Hippocampal formation (tissue), 2 donors: ENCODE measurements around the gene RIN3.

Source experiments
- DNase-seq, 2 donors: peaks; one replicate each; lab custom pipeline; 2025; lab: John Stamatoyannopoulos, UW

The RIN3 gene

DNA sequence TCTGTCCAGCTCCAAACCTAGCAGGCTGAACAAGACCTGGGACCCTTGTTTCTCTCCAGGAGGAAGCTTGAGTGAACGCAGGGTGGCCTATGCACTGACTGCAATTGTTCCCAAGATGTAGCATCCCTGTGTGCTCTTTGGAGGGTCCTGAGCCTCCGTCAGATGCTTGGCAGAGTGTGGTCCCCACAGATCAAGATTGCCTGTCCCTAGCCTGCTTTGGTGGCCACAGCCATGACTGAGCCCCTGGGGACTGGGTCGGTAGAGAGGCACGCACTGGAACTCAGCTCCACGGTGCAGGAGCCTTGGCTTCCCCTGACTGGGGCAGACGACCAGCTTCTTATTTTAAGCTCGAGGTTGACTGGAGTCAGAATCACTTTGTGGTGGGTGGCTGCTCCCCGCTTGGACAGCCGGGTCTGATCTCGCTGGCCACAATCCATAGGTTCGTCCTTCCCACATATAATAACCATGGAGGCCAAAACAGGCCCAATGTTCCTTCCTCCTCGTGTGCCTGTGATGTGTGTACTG lies 137.1 kb downstream of the RIN3 start:
- DNase-seq = no peak

DNA sequence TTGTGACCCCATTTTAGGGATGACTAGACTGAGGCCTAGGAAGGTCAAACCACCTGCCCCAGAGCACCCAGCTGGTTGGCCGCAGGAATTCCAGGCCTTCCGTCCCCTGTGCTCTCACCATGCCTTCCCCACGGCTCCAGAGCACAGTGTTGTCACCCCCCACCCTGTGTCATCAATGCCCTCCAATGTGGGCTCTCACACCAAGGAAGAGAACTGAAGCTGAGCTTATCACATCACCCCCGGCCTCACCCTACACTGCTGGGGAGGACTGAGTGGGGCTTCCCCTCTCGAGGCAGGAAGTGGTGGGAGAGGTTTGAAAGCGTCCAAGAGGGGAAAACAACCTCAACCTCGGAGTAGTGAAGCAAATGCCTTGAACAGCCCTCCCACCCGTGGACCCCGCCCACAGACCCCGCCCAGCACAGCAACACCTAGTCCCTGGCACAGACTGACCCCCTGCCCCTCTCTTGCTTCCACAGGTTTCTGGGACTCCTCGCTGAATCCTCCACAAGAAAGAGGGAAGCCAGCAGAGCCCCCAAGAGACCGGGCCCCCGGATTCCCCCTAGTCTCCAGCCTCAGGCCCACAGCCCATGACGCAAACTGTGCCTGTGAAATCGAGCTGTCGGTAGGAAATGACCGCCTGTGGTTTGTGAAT lies 137.7 kb downstream of the RIN3 start:
- DNase-seq = peak in 1 of 2 donors; percentile 16

DNA sequence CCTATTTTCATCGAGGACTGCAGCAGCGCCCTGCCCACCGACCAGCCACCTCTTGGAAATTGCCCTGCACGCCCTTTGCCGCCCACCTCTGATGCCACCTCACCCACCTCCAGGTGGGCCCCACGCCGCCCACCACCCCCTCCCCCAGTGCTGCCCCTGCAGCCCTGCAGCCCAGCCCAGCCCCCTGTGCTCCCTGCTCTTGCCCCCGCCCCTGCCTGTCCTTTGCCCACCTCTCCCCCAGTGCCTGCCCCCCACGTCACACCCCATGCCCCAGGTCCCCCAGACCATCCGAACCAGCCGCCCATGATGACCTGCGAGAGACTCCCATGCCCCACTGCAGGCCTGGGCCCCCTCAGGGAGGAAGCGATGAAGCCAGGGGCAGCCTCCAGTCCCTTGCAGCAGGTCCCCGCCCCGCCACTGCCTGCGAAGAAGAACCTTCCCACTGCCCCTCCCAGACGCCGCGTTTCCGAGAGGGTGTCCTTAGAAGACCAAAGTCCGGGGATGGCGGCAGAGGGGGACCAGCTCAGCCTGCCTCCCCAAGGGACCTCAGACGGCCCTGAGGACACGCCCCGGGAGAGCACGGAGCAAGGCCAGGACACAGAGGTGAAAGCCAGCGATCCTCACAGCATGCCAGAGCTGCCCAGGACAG lies 138.3 kb downstream of the RIN3 start:
- peak in 1 of 2 donors; percentile 11 for DNase-seq

DNA sequence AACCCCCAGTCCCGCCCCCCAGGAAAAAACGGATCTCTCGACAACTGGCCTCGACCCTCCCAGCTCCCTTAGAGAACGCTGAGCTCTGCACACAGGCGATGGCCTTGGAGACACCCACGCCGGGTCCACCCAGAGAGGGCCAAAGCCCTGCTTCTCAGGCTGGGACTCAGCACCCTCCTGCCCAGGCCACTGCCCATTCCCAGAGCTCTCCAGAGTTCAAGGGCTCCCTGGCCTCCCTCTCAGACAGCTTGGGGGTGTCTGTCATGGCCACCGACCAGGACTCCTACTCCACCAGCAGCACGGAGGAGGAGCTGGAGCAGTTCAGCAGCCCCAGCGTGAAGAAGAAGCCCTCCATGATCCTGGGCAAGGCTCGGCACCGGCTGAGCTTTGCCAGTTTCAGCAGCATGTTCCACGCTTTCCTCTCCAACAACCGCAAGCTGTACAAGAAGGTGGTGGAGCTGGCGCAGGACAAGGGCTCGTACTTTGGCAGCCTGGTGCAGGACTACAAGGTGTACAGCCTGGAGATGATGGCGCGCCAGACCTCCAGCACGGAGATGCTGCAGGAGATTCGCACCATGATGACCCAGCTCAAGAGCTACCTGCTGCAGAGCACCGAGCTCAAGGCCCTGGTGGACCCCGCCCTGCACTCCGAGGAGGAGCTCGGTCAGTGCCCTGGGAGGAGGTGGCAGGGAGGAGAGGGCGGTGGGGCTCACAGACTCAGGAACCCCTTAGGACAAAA lies 139.0 kb downstream of the RIN3 start:
- no peak for DNase-seq

DNA sequence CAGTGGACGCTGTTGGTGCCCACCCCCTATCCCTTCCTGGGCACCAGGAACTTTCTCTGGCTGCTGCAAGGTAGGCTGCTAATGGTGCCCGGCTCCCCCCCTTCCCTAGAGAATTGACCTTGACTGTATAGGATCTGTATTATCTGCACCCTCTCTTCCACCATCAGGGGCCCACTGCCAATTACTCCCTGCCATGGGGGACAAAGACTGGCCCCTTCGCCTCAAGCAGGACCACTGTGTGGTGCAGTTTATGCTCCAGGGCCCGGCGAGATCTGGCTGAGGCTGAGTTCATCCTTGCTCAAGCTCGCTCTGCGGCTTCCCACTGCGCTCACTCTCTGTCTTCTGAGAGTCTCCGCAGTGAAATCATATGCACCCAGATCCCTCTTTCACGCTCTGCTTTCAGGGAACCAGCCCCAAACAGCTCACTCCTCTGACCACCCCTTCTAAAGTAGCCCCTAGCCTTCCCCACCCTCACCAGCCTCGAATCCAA lies 139.6 kb downstream of the RIN3 start:
- no peak for DNase-seq

DNA sequence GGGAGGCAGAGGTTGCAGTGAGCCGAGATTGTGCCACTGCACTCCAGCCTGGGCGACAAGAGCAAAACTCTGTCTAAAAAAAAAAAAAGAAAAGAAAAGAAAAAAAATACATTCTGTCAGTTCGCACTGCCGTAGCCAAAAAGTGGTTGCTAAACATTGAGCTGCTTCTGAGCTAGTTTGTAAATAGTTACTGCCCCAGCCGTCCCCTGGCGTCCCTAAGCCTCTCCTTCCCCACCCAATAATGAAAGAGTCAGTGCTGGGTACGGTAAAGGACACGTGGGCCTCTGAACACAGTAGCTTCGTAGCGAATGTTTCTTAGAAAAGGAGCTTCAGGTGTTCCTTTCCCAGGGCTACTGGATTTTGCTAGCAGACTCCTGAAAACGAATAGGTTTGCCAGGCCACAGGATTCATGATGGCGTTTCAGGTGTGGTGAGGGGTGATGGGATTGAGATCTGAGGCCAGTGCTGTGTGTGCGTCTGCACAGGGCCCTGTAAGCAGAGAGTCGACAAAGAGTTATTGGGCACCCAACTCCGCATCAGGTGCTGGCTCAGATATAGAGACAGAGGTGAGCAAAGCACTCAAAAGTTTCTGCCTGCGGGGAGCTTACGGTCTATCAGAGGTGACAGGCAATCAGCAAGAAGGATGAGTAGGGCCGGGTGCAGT lies 140.8 kb downstream of the RIN3 start:
- DNase-seq = no peak

DNA sequence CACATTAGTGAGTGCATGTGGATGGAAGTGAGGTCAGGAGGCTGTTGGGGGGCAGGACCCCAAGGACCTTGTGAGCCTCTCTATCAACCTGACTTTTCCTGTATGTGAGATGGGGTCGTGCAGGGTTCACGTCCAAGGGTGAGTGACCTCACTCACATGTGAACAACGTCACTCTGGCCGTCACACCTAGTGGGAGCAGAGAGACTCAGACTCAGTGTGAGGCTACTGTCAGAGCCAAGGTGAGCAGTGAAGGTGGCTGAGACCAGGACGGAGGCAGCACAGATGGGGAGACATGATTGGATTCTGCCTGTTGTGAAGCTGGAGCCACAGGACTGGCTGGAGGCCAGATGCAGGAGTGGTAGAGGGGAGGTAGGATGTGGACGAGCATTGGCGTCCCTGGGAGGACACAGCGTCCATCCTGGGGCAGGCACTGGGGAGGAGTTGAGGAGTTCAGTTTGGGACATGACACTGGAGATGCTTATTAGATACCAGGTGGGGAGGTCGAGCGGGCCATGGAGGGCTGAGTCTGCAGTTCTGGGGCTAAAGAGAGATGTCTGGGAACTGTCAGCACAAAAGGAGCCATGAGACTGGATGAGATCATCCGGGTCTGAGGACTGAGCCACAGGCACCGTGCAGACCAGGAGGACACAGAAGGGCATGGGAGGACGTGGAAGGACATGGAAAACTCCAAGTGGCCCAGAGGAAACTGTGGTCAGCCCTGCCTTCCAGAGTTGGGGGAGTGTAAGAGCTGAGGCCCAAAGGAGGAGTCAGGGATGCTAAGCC lies 142.0 kb downstream of the RIN3 start:
- DNase-seq = no peak

DNA sequence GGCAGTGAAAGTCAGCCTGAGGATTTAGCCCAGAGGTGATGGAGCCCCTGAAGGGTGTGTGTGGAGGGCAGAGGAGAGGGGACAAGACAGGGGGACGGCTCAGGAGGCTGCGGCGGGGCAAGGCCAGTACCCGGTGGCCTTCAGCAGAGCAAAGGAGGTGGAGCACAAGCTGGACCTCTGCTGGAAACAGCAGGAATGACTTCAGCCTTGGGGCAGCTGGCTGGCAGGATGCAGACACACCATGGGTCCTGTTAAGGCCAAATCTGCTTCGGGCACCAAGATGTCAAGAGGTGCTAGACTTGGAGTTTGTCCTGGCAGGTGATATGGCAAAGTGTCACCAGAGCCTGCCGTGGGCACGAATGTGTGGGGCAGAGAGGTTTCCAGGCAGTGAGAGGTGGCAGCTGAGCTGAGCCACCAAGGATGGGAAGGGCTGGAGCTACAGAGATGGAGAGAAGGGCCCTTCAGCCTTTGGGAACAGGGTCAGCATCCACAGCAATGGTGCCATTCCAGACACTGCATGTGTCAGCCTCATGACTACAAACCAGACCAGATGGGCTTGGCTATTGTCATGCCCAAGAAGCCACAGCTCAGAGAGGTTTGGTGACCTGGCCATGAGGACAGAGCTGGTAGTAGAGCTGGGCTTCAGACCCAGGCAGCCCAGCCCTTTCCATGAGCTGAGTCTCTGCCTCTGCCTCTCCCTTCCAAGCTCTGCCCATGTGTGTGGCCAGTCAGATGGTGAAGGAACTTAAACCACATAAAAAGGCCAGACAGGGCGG lies 142.9 kb downstream of the RIN3 start:
- no peak for DNase-seq

DNA sequence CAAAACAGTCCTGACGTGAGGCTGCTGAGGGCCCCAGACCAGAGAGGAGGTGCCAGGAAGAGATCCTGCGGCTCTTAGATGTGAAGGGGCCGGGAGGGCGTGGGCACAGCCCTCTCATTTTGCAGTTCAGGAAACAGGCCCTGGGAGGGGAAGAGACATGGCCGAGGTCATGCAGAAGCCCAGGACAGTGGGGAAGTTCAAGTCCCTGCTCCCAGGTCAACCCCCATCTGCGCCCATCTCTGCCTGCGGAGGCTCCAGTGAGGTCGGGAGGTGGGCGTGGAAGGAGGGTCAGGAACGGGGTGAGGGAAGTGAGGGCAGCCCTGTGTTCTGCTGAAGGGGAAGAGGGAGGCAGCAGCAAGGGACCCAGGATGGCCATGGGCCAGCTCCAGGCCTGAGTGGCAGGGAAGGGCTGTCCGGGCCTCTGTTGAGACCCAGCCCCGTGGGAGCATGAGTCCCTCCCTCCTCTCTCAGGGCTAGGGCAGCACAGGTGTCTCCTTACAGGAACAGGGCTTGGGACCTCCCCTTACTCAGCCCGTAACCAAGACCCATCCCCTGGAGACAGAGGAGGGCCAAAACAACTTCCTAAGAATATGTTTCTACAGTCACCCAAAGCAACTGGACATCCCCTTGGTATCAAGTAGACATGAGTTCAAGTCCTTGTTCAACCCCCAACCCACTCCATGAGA lies 144.0 kb downstream of the RIN3 start:
- DNase-seq = peak in 1 of 2 donors; percentile 23

DNA sequence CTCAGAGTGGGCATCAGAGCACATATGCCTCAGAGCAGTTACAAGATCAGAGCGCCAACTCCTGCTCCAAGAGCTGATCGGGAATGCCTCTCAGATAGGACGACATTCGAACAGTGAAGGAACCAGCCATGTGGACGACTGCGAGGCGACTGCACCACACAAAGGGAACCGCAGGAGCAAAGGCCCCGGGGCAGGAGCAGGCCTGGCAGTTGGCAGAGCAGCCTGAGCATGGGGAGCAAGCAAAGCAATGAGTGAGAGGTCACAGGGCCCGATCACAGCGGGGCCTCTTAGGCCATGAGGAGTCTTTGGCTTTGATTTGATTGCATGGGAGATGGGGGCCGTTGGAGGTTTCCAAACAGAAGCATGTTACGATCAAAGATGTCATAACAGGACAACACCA lies 144.6 kb downstream of the RIN3 start:
- no peak for DNase-seq

DNA sequence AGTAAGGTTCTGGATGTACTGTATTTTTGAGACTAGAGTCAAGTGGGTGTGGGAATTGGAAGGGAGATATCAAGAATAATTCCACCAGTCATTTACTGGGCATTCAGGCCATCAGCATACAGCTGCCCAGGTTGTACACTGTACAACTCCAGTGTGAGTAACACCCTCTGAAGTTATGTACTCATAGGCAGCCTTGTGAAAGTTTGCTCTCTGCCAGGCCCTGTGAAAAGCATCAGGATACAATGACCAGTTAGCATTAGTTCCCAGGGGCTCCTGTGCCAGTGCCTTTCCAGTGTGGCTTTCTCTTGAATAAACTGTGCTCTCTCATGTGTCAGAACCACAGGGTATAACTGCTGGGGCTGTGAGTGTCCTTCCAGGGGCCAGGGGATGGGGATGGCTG lies 145.1 kb downstream of the RIN3 start:
- no peak for DNase-seq

DNA sequence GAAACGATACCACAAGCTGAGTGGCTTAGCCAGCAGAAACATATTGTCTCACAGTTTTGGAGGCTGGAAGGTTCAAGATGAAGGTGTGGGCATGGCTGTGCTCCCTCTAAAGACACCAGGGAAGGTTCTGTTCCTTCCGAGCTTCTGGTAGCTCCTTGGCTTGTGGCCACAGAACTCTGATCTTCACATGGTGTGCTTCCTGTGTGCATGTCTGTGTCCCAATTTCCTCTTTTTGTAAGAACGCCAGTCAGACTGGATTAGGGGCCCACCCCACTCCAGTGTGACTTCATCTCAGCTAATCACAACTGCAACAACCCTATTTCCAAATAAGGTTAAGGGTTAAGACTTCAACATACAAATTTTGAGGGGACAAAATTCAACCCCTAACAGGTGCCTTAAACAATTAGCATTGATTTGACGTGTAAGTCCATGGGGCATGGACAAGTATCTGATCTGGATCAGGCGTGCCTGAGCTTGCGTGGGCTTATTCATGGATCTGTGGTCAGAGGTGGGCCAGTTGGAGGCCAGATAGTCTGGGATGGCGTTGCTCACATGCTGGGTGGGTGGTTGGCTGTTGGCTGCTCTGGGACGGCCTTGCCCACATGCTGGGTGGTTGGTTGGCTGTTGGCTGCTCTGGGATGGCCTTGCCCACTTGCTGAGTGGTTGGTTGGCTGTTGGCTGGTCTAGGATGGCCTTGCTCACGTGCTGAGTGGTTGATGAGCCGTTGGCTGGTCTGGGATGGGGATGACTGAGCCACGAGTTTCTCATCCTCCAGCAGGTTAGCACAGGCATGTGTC lies 146.4 kb downstream of the RIN3 start:
- DNase-seq = peak in 1 of 2 donors; percentile 15

DNA sequence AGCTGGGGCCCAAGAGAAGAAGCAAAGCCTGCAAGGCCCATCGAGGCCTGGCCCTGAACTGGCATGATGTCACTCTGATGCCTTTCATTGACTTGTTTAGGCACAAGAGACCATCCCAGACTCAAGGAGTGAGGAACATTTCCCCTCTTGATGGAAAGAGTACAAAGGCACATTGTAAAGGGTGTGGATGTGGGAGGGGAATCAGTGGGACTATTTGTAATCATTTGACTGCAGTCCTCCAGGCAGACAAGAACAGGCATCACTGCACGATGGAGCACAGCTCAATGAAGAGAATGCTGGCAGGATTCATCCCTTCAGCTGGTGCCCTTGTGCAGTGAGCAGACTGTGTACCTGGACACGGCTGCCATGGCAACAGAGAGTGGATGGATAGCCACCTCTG lies 147.0 kb downstream of the RIN3 start:
- no peak for DNase-seq

DNA sequence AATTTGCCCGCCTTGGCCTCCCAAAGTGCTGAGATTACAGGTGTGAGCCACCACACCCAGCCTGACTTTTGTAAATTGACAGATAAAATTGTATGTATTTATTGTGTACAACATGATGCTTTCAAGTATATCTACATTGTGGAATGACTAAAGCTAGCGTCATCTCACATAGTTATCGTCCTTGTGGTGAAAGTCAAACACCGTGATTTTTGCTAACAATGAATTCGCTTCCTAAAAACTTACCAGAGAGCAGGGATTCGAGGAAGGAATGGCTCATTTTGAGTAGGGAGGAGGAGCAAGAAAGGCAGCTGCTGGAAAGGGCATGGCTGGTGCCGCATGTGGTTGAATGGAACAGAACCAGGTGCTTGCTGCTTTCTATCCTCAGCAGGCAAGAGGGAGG lies 149.5 kb downstream of the RIN3 start:
- DNase-seq = no peak

DNA sequence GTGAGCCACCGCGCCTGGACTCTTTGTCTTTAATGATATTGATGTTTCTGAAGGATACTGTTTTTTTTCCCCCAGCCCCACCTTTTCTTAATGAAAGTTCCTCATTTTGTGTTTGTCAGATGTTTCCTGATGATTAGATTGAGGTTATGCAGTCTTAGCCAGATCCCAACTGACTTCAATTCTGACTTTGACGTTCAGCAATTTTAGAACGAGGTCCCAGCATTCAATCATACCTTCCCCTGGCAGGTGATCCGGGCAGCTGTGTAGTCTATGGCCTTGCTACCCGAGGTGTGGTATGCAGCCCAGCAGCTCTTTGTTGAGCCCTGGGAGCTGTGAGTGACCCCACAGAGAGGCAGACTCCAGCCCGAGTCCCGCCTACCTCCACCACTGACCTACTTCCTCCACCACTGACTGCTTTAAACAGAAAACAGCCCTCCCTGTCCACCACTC lies 152.1 kb downstream of the RIN3 start:
- no peak for DNase-seq

DNA sequence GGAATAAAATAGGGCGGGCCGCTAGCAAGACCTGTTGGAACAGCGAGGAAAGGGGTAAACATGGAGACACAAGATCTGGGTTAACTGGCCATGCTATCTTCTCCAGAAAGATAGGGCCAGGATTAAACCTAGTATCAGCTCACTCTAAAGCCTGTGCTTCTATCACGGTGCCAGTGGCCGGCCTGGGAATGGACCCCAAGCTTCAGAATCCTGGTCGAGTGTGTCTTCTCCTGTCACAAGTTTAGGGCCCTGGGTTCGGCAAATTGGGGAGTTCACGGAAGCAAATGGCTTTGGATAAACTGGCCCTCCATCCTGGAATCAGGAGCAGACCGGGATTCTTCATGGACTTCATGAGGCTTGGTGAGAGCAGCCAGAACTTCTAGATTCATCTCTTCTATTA lies 152.7 kb downstream of the RIN3 start:
- no peak for DNase-seq

DNA sequence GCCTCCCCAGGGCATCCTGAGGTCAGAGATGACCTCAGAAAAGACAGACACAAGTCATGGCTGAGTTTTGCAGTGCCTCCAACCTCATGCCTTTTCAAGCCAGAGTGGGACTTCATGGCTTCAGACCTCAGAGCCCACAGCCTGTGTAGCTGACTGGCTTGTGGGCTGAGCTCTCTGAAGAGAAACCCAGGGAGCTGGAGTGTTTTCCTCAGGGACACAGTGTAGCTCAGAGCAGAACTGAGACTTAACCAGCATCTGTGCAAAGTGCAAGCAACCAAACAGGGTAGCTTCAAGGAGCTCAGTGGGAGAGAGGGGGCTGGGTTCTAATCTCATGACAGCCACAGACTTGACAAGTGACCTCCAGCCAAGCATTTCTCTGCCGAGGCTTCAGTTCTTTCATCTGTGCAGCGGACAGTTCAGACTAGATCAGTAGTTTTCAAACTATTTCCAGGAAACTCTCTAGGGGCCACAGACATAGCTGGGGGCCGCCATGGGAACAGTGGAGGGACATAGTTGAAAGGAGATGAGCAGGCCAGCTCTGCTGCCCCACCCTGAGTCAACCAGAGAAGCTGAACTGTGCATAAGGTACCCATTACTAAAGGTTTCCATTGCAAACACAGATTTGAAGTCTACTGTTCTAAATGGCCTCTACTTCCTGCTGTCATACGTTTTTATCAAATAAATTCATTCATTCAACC lies 154.8 kb downstream of the RIN3 start:
- no peak for DNase-seq

DNA sequence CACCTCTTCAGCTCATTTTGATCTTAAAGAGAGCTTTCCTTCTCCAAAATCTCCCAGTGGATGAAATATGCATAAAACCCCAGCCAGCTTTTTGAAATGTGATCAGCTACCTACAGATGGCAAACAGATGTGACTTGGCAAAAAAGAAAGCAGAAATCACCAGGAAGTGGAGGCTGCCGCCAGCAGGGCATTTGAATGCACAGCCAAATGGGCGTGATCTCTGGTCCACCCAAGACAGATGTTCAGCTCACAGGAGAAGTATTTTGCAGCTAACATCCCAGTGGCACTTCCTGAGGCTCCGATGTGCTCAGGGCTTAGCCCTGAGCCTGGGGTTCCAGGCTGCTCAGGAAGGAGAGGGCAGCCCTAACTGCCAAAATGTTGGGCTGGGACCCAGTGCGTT lies 156.6 kb downstream of the RIN3 start:
- no peak for DNase-seq
